BE2C (cell line): ENCODE measurements around the gene RBM39.

Experiments
- DNase-seq: peaks from one replicate; pipeline ENCODE4 v3.0.0-alpha.2; 2020
- H3K27me3 ChIP-seq: fragments of 250-450 bp; sonication (Bioruptor Pico); 2 replicates; pipeline ENCODE4 v1.5.1; 2020; ENCODE audit warnings: mild to moderate bottlenecking
- H3K36me3 ChIP-seq: fragments of 250-450 bp; sonication (Bioruptor Pico); 2 replicates; pipeline ENCODE4 v1.5.1; 2020; ENCODE audit warnings: mild to moderate bottlenecking
- H3K4me1 ChIP-seq: fragments of 250-450 bp; sonication (Bioruptor Pico); 2 replicates; pipeline ENCODE4 v1.5.1; 2020
- H3K4me3 ChIP-seq: 2 replicates; pipeline ENCODE4 v1.5.1; 2011; ENCODE audit warnings: low read depth, low read length
- H3K9me3 ChIP-seq: fragments of 250-450 bp; sonication (Bioruptor Pico); 2 replicates; pipeline ENCODE4 v1.5.1; 2020
- CTCF ChIP-seq: IDR thresholded peaks from 2 replicates; pipeline ENCODE4 v1.5.1; 2012; ENCODE audit warnings: mild to moderate bottlenecking, low read depth, low read length

RBM39 gene

GRCh38 chr20:35665949-35666288 is 76.1 kb downstream of the RBM39 start:
- peaks cover 8% of the 10 kb centered on the region for H3K4me1 ChIP-seq

GRCh38 chr20:35664466-35665206 is 77.4 kb downstream of the RBM39 start, which contains the start of the genes CPNE1 and RBM12:
CPNE1 (minus strand) TSS chr20:35664900; CDS start chr20:35632923, 31,977 bp downstream.
RBM12 (minus strand) TSS chr20:35664900; CDS start chr20:35655322, 9,578 bp downstream.
- Histone ChIP-seq H3K4me1 (peaks cover 8% of the 10 kb centered on the region), H3K4me3 (peak within 1 kb of the TSS; percentile 98), H3K27me3 (no peaks in the 10 kb centered on the region), H3K9me3 (no peaks in the 10 kb centered on the region), H3K36me3 (peaks cover 6% of the 10 kb centered on the region; the same call in 1 of the 2 replicates)
- DNase-seq: peak; percentile 95
- no peak; the same call in 1 of the 2 replicates for TF ChIP-seq CTCF

More at GRCh38 chr20:35665949-35666288, 76.1 kb downstream of the RBM39 start:
- Histone ChIP-seq H3K36me3 (peaks cover 6% of the 10 kb centered on the region; the same call in 1 of the 2 replicates), H3K4me3 (no peak overlapping the region), H3K27me3 (no peaks in the 10 kb centered on the region), H3K9me3 (no peaks in the 10 kb centered on the region)
- no peak for TF ChIP-seq CTCF
- DNase-seq: no peak

- peak overlapping the region; percentile 98 for H3K4me3 ChIP-seq
Observed at GRCh38 chr20:35663516-35664465, 78.3 kb downstream of the RBM39 start.

GRCh38 chr20:35662551-35662950 is 79.5 kb downstream of the RBM39 start:
- H3K9me3 ChIP-seq: no peaks in the 10 kb centered on the region
- no peak for DNase-seq
- H3K4me1 ChIP-seq: peaks cover 8% of the 10 kb centered on the region
- H3K27me3 ChIP-seq: no peaks in the 10 kb centered on the region
- peak overlapping the region; percentile 98 for H3K4me3 ChIP-seq
- H3K36me3 ChIP-seq: no peaks in the 10 kb centered on the region
- TF ChIP-seq CTCF: no peak

More at GRCh38 chr20:35663516-35664465, 78.3 kb downstream of the RBM39 start:
- no peak for TF ChIP-seq CTCF
- peak; percentile 87 for DNase-seq
- Histone ChIP-seq H3K36me3 (no peaks in the 10 kb centered on the region; the same call in 1 of the 2 replicates), H3K27me3 (no peaks in the 10 kb centered on the region), H3K9me3 (no peaks in the 10 kb centered on the region), H3K4me1 (peaks cover 8% of the 10 kb centered on the region)

GRCh38 chr20:35661908-35662307 is 80.2 kb downstream of the RBM39 start:
- Histone ChIP-seq H3K4me1 (peaks cover 8% of the 10 kb centered on the region), H3K9me3 (no peaks in the 10 kb centered on the region), H3K4me3 (peak overlapping the region; percentile 98), H3K36me3 (no peaks in the 10 kb centered on the region), H3K27me3 (no peaks in the 10 kb centered on the region)
- DNase-seq: no peak
- TF ChIP-seq CTCF: no peak
